ENCODE results near the gene TIMM22. TPM values are rescaled to one million over a fixed set of nuclear protein-coding genes. Genes with fewer than 3 reads are reported as not detected.

Gene TIMM22
- total RNA-seq, 4 donors from 2014 or later, result 14.4 to 16.1 (median 15.3) TPM

- DNase-seq (no peak), ATAC-seq (no peak)
- H3K9me3 ChIP-seq, result no peaks in the 10 kb centered on the region
- H3K4me3 ChIP-seq, result no peak overlapping the region
- H3K27ac ChIP-seq, result no peak overlapping the region
- in situ Hi-C loops (cut with MboI; ENCODE audit: low sequenced_read_pairs in 4 of 4), result no loop called here
- H3K36me3 ChIP-seq, result no peaks in the 10 kb centered on the region
- no peaks in the 10 kb centered on the region for H3K27me3 ChIP-seq
- TF ChIP-seq CTCF (IDR thresholded peaks at IDR 0.05 in 4 of 5, conservative IDR thresholded peaks at IDR 0.05 in 1 of 5) (no peak), POLR2A (IDR thresholded peaks at IDR 0.05) (no peak)
- intact Hi-C loops (cut with DNase I; ENCODE audit: low total_unique reads), result no loop called here
- H3K4me1 ChIP-seq, result peaks cover 21 to 39% of the 10 kb centered on the region in 2 donors
Measured at GRCh38 chr17:1025733-1026598, 29.0 kb downstream of the TIMM22 start.

DNA sequence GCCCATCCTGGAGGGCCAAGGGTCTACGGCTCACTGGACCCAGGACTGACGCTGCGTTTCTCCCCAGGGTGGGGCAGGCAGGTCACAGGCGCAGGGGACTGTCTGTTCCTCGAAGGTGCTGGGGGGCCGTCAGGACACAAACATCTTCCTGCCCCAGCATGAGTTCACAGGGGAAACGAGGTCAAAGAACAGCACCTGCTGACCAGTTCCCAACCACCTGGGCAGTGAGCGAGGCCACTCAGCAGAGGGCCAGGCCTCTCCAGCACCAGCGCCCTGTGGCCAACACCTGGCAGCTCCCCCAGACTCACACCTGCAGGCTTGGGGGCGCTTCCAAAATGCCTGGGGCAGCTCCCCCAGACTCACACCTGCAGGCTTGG is 29.7 kb downstream of the TIMM22 start:
- TF ChIP-seq POLR2A (IDR thresholded peaks at IDR 0.05), result no peak
- Histone ChIP-seq H3K27me3 (no peaks in the 10 kb centered on the region), H3K4me3 (no peak overlapping the region), H3K9me3 (no peaks in the 10 kb centered on the region), H3K4me1 (peaks cover 23 to 45% of the 10 kb centered on the region in 2 donors), H3K36me3 (no peaks in the 10 kb centered on the region), H3K27ac (no peak overlapping the region)
- ATAC-seq, result no peak
- intact Hi-C loops (cut with DNase I; ENCODE audit: low total_unique reads) (no loop called here), in situ Hi-C loops (cut with MboI; ENCODE audit: low sequenced_read_pairs in 4 of 4) (no loop called here)
- DNase-seq, result no peak

DNA sequence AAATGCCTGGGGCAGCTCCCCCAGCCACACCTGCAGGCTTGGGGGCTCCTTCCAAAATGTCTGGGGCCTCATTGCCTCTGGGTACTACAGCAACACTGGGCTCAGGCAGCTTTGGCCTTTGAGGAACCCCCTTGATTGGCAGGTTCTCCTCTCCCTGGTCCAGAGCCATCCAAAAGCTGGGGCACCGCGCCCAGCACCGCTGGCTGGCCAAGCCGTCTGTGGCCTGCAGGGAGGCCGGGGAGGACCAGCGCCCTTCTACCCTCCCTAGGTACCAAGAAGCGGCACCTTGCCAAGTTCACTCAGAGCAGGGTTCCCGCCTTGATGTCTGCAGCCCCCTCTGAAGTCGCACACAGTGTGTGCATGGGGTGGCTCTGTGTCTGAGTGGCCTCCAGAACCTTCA is 30.1 kb downstream of the TIMM22 start:
- intact Hi-C loops (cut with DNase I; ENCODE audit: low total_unique reads), result no loop called here

DNA sequence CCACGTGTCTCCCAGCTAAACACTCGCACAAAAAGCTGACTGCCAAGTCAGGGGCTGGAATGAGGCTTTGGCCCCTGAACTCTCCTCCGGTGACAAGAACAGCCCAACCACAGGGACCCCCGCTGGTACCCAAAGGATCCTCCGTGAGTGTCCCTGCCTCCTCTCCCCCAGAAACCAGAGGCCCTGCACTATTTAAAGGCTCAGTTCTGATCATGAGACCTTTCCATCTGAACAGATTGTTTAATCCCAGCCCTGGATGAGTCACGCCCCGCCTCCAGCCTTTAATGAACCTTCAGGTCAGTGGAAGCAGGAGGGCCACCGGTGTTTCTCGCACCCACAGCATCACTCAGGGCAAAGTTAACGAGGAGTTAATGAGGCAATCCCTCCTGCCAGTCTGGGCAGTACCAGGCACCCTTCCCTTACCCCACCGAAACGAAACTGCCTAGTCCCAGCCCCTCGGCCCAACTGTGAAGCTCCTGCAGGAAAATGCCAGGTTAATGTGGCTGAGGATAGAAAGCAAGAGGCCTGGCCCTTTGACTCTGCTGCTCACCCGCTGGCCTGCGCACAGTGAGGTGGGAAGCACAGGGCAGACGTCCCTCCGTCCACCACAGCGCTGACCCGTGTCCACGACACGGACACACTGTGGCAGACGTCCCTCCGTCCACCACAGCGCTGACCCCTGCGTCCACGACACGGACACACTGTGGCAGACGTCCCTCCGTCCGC is 32.4 kb downstream of the TIMM22 start:
- Histone ChIP-seq H3K9me3 (no peaks in the 10 kb centered on the region), H3K4me1 (peaks cover 23 to 36% of the 10 kb centered on the region in 2 donors), H3K4me3 (no peak overlapping the region), H3K36me3 (no peaks in the 10 kb centered on the region), H3K27ac (peak overlapping the region; percentile 60 to 78 (median 66)), H3K27me3 (no peaks in the 10 kb centered on the region)
- intact Hi-C loops (cut with DNase I; ENCODE audit: low total_unique reads), result no loop called here
- DNase-seq (peak; percentile 51 to 66), ATAC-seq (peak; percentile 69 to 89)
- no peak for TF ChIP-seq CTCF (IDR thresholded peaks at IDR 0.05 in 4 of 5, conservative IDR thresholded peaks at IDR 0.05 in 1 of 5)
- peak; percentile 27 to 49 for TF ChIP-seq POLR2A (IDR thresholded peaks at IDR 0.05)
- in situ Hi-C loops (cut with MboI; ENCODE audit: low sequenced_read_pairs in 4 of 4), result no loop called here

More for the DNA sequence above, 30.1 kb downstream of the TIMM22 start:
- DNase-seq (no peak), ATAC-seq (no peak)
- H3K9me3 ChIP-seq, result no peaks in the 10 kb centered on the region
- no peaks in the 10 kb centered on the region for H3K27me3 ChIP-seq
- H3K27ac ChIP-seq, result no peak overlapping the region
- H3K4me1 ChIP-seq, result peaks cover 23 to 45% of the 10 kb centered on the region in 2 donors
- TF ChIP-seq POLR2A (IDR thresholded peaks at IDR 0.05), result no peak
- TF ChIP-seq CTCF (IDR thresholded peaks at IDR 0.05 in 4 of 5, conservative IDR thresholded peaks at IDR 0.05 in 1 of 5), result no peak
- H3K4me3 ChIP-seq, result no peak overlapping the region
- no peaks in the 10 kb centered on the region for H3K36me3 ChIP-seq
- in situ Hi-C loops (cut with MboI; ENCODE audit: low sequenced_read_pairs in 4 of 4), result no loop called here

Measured in gastrocnemius medialis (tissue), 4 donors.